Thoracic aorta (tissue), 2 donors: ENCODE data around the gene CDHR3. TPM values are rescaled to one million over a fixed set of nuclear protein-coding genes. Genes with fewer than 3 reads are reported as not detected.

ENCODE experiments used
- ATAC-seq: fragments of 150-250 bp; one replicate; pipeline ENCODE4 v1.8.0; 2017; ENCODE audit warnings: low read depth; ENCODE audit not compliant: insufficient number of reproducible peaks, low FRiP score
- DNase-seq: peaks from one replicate; pipeline ENCODE4 v3.0.0-alpha.2; 2020; ENCODE audit warnings: low spot score
- H3K27ac ChIP-seq, 2 donors: fragments of 200-600 bp; sonication (generic); 1 replicate in 1 of 2; 2 replicates in 1 of 2; pipeline ENCODE4 v1.5.1; 2016; ENCODE audit warnings: mild to moderate bottlenecking in 2 of 2, moderate library complexity in 2 of 2
- H3K27me3 ChIP-seq: fragments of 200-600 bp; sonication (generic); replicated peaks from 2 replicates; pipeline ENCODE4 v1.6.0; 2016; ENCODE audit warnings: mild to moderate bottlenecking; ENCODE audit not compliant: insufficient read depth
- H3K36me3 ChIP-seq: fragments of 200-600 bp; sonication (generic); one replicate; pipeline ENCODE4 v1.5.1; 2016
- H3K4me1 ChIP-seq, 2 donors: fragments of 200-600 bp; sonication (generic); 1 replicate in 1 of 2; 2 replicates in 1 of 2; pipeline versions ENCODE4 v1.5.1 to v1.6.0; 2016; ENCODE audit warnings: low read depth in 2 of 2, mild to moderate bottlenecking in 1 of 2; ENCODE audit not compliant: control insufficient read depth in 1 of 2
- H3K4me3 ChIP-seq: fragments of 200-600 bp; sonication (generic); 2 replicates; pipeline ENCODE4 v1.5.1; 2016; ENCODE audit warnings: mild to moderate bottlenecking
- H3K9me3 ChIP-seq: fragments of 200-600 bp; sonication (generic); 2 replicates; pipeline ENCODE4 v1.5.1; 2016
- total RNA-seq, 2 donors: library from RNA; depleted of rRNA; stranded (reverse); fragments of >200 nt; gene quantifications; one replicate each; pipeline versions ENCODE4 v1.1.0 to v1.2.3, GENCODE V29; 2016
- TF ChIP-seq, protein P1 (sequence below): fragments of 200-600 bp; sonication (generic); IDR thresholded peaks from one replicate; pipeline ENCODE4 v1.5.1; 2019; ENCODE audit warnings: antibody characterized with exemption

The CDHR3 gene
- total RNA-seq, 2 donors from 2014 or later, result 1.5 to 8.7 TPM

DNA sequence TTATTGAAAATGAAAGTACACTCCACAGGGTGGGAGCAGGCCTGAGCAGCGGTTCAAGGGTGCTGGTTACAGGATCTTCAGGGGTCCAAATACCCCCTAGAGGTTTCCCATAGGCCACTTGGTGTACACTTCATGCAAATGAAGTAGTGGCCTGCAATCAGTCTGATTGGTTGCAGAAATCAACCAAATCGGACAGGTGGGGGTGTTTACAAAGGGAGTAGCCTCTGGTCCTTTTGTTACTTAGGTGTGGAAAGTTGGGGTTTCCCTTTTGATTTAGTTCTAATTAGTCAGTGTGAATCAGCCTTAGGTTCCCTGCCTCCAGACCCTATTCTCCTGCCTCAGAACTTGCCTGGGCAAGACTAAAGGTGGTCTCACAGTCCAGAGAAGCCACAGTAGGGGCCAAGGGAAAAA lies 99.5 kb downstream of the CDHR3 start:
- no peaks in the 10 kb centered on the region for H3K27me3 ChIP-seq
- H3K27ac ChIP-seq, result no peak overlapping the region
- no peaks in the 10 kb centered on the region for H3K9me3 ChIP-seq
- no peak overlapping the region for H3K4me3 ChIP-seq
- H3K36me3 ChIP-seq, result no peaks in the 10 kb centered on the region
- ATAC-seq (no peak), DNase-seq (no peak)
- TF ChIP-seq, protein P1, sequence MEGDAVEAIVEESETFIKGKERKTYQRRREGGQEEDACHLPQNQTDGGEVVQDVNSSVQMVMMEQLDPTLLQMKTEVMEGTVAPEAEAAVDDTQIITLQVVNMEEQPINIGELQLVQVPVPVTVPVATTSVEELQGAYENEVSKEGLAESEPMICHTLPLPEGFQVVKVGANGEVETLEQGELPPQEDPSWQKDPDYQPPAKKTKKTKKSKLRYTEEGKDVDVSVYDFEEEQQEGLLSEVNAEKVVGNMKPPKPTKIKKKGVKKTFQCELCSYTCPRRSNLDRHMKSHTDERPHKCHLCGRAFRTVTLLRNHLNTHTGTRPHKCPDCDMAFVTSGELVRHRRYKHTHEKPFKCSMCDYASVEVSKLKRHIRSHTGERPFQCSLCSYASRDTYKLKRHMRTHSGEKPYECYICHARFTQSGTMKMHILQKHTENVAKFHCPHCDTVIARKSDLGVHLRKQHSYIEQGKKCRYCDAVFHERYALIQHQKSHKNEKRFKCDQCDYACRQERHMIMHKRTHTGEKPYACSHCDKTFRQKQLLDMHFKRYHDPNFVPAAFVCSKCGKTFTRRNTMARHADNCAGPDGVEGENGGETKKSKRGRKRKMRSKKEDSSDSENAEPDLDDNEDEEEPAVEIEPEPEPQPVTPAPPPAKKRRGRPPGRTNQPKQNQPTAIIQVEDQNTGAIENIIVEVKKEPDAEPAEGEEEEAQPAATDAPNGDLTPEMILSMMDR, result no peak
- peaks cover 3 to 18% of the 10 kb centered on the region in 2 donors for H3K4me1 ChIP-seq

- H3K27ac ChIP-seq, result no peak overlapping the region
- H3K27me3 ChIP-seq, result no peaks in the 10 kb centered on the region
- TF ChIP-seq, protein P1, result no peak
- H3K4me3 ChIP-seq, result no peak overlapping the region
- H3K9me3 ChIP-seq, result no peaks in the 10 kb centered on the region
- H3K36me3 ChIP-seq, result no peaks in the 10 kb centered on the region
- H3K4me1 ChIP-seq, result peaks cover 3 to 18% of the 10 kb centered on the region in 2 donors
- DNase-seq (no peak), ATAC-seq (no peak)
Measured at GRCh38 chr7:106063024-106063423, 100.0 kb downstream of the CDHR3 start.

DNA sequence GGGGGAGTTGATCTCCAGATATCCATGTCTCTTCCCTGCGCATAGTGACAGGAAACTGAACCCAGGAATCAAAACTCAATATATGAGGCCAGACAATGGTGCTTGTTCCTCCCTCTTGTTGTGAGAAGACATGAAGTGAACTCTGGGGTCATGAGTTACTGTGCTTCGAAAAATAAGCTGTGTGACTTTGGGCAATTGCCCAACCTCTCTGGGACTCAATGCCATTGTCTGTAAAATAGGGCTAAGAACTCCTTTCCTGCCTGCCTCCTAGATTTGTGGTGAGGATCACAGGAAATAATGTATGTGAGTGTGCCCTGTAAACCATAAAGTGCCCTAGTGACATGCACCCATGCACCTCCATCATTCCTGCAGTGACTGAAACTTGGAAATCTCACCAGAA lies 100.6 kb downstream of the CDHR3 start:
- H3K9me3 ChIP-seq, result no peaks in the 10 kb centered on the region
- peaks cover 3 to 18% of the 10 kb centered on the region in 2 donors for H3K4me1 ChIP-seq
- ATAC-seq (no peak), DNase-seq (no peak)
- H3K4me3 ChIP-seq, result no peak overlapping the region
- no peaks in the 10 kb centered on the region for H3K27me3 ChIP-seq
- no peaks in the 10 kb centered on the region for H3K36me3 ChIP-seq
- TF ChIP-seq, protein P1, result no peak
- no peak overlapping the region for H3K27ac ChIP-seq

GRCh38 chr7:106064316-106064715 lies 101.3 kb downstream of the CDHR3 start:
- Histone ChIP-seq H3K9me3 (no peaks in the 10 kb centered on the region), H3K27ac (peak overlapping the region; percentile 54 to 71), H3K4me3 (no peak overlapping the region), H3K36me3 (no peaks in the 10 kb centered on the region), H3K27me3 (no peaks in the 10 kb centered on the region), H3K4me1 (peaks cover 3 to 18% of the 10 kb centered on the region in 2 donors)
- DNase-seq (no peak), ATAC-seq (no peak)
- TF ChIP-seq, protein P1, result no peak

DNA sequence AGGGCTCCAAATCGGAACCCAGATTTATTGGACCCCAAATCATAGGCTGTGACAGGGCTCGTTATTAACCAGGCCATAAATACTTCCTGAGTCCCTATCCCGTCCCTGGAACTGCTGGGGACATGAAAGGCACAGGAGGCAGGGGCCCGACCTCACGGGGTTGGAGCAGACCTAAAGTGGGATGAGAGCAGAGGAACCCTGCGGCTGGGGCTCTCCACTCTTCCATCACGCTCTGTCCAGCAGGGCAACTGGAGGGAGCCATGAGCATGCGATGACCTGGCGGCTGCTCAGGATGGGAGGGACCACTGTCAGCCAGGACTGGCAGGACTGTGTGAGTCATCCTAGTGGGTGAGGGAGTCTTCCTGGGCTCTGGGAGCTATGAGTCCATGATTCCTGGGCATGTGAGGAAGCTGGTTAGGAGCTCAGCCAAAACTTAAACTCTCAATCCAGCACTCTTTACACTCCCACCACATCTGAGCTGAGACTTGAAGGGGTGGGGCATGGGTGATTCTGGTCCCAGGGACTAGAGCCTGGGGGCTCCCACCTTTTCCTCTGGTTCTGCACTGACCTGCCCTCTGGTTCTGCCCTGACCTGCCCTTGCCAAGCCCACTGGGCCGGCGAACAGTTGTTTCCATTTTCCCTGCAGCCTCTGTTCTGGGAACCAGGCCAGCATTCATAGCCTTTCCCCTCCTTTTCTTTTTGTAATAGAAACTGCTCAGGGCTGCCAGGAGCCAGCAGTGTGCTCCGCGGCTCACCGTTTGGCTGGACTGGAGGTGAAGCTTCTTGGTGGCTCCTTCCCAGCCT lies 101.9 kb downstream of the CDHR3 start:
- peaks cover 3 to 18% of the 10 kb centered on the region in 2 donors for H3K4me1 ChIP-seq

More for the DNA sequence above, 101.9 kb downstream of the CDHR3 start:
- Histone ChIP-seq H3K4me3 (peak overlapping the region; percentile 62), H3K27me3 (no peaks in the 10 kb centered on the region), H3K27ac (peak overlapping the region; percentile 54 to 71), H3K36me3 (no peaks in the 10 kb centered on the region), H3K9me3 (no peaks in the 10 kb centered on the region)
- TF ChIP-seq, protein P1, result peak; percentile 22
- DNase-seq, result peak; percentile 83
- ATAC-seq, result peak; percentile 93
